Cerebellar cortex (tissue), 1 donor: ENCODE data around the gene VWA5B2.
"Not testable (repeated sequence)": the region's sequence is repeated elsewhere in the genome, so short reads cannot be mapped to it uniquely, and the experiment has no call there.

Source experiments
- DNase-seq: peaks from one replicate; pipeline ENCODE4 v3.0.0-alpha.2; 2015; ENCODE audit warnings: low spot score

The VWA5B2 gene

DNA sequence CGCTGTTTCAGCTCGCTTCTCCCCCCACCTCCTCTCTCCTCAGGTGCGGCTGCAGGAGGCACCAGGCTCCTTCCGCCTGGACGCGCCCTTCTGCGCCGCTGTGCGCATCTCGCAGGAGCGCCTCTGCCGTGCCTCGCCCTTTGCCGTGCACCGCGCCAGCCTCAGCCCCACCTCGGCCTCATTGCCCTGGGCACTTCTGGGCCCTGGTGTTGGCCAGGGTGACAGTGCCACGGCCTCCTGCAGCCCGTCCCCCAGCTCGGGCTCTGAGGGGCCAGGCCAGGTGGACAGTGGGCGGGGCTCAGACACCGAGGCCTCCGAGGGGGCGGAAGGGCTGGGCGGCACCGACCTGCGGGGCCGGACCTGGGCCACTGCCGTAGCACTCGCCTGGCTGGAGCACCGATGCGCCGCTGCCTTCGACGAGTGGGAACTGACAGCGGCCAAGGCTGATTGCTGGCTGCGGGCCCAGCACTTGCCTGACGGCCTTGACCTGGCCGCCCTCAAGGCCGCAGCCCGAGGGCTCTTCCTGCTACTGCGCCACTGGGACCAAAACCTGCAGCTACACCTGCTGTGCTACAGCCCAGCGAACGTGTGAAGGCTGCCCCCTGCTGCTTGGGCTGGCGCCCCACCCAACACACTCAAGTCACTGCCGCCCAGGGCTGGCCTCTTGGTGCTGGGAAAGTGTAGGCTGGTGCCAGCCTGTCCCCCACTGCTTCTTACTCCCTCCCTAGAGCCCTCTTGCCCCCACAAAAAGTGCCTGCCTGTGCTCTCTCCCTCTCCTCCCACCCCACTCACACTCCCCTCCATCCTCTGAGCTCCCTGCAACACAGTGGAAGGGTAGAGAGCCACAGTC, 12.3 kb downstream of the VWA5B2 start:
- no peak for DNase-seq

DNA sequence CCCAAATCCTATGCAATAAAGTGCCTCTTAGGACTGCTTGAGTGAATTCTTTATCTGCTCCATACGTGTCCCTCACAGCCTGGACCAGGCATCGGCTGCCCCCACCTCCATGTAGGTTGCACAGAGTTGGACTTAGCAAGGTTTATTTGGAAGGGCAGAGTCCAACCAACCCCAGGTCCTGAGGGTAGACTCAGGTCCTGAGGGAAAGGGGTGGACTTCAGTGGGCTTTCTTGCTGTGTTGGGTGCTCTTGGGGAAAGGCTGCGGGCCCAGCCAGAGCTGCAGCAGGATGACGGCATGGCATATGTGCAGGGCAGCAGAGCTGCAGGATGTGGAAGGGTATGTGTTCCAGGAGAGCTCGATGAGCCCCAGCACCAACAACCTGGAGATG, 12.9 kb downstream of the VWA5B2 start:
- no peak for DNase-seq

DNA sequence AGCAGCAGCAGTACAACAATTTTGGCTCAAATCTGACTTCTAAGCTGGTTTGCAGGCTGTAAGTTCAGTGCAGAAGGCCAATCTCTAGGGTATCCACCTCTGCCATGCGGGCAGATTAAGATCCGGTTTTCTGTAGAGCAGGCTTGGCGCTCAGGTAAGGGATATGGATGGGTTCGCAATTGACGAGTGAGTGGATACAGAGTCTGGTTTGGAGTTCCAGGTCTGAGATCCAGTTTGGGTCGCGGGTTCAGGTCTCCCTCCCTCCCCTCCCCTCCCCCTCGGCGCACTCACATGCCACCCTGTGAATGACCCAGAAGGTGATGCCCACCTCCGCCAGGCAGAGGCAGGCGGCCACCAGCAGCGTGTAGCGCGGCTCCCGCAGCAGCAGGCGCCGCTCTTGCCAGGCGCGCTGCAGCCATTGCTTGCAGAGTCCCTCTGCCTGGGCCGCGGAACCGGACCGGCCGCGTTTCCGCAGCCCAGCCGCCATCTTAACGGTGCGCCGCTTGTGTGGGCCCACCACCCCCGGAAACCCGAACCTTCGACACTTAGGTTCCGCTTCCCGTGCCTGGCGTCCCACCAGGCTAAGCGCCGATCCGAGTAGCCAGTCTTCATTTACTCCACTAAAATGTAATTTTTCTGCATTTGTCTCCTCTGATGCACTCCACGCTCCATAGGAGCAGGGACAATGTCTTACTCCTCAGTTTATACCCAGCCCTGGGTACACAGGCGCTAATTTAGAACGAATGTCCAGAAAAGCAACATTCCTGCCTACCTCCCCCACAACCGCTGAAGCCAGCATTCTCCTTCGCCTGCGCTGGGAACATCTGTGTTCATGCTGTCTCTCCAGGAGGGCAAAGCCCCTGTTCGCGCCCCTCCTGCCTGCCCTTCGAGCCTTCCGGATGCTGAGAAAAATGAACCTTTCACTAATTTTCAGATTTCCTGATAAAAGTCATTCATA, 19.3 kb downstream of the VWA5B2 start, which contains the start of gene ALG3:
Gene ALG3 (minus strand): TSS at position 509 of the 958 bp plus-strand sequence. CDS start 22 bp downstream, at position 487.
- DNase-seq = peak; percentile 83

DNA sequence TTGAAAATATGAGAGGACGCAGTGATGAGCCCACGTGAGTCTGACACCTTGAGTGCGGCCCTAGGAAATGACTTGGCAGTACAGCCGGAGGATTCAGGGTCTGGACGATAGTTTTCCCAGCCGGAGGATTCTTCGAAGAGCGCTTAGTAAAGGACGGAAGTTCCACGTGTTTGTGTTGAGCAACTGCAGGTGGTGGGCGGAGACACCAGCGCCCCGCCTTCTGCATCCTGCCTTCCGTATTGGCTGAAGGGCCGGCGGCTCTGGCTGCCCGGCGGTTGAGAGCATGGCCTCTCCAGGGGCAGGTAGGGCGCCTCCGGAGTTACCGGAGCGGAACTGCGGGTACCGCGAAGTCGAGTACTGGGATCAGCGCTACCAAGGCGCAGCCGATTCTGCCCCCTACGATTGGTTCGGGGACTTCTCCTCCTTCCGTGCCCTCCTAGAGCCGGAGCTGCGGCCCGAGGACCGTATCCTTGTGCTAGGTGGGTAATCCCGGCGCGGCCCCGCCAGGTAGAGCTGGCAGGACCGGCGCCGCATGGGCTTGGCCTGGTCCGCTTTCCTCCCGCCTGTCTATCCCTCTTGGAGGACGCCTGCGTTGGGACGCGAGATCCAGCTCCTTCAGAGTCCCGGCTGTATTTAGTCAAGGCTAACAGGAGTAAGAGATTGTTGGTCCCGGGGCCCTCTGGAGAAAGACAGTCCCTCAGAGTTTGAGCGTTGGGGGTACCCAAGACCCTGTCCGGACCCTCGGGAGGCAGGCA, 20.2 kb downstream of the VWA5B2 start, which contains the start of gene EEF1AKMT4:
Gene EEF1AKMT4 (plus strand): TSS at position 261 of the 755 bp plus-strand sequence. CDS start 23 bp downstream, at position 284.
- DNase-seq = peak; percentile 98

DNA sequence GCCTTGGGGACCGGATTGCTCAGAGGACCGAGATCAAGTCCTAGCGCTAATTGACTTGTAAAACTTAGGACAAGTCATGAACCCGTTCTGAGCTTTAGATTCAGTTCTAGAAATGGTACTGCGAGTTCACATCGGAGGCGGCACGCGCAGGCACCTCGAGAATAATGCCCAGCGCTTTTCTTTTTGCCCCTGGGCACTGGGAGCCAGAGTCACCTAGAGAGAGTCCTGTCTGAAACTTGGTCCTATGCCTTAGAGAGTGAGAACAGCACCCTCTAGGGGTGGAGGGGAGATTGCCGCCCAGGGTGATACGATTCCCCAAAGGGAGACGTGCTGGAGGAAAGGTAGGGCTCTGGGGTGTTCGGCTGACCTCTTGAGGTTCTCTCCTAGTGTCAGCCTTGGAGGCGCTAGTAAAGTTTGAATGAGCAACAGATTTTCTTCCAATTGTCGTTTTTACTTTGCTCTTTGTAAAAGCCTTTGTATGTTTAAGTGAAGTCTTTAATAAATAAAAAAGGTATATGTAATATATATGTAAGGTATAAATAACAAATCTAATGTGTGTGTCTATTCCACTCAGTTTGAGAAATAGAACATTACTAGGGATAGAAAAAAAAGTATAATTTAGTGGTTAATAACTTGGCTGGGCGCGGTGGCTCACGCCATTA, 20.9 kb downstream of the VWA5B2 start:
- DNase-seq = peak; percentile 92

DNA sequence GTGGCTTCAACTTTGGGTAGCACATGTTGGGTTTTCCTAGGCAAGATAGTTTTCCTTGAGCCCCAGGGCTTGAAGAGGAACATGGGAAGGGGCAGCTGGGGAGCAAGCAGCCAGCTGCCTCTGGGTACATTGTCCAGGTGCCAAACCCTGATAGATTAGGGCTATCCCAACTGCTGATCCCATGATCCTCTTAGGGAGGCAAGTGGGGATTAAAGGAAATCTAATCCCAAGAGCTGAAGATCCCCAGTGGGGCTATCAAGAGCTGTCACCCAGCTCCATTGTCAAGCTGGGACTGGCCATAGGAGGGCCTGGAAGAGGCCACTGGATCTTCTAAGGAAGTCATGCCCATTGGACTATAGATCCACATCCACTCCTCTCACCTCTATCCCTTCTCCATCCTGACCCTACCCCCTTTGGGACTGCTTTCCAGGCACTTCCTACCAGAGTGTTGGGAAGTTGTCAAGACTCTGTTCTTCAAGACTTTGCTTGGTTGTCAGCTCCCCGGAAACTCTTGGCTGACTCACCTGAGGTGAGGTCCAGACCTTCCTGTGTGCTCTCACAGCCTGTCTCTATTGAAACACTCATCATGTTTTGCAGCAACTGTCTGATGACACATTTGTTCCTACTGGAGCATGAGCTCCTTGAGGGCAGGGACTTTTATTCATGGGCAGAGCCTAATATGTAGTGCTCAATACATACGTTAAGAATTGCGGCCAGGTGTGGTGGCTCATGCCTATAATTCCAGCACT, 26.1 kb downstream of the VWA5B2 start:
- no peak for DNase-seq

DNA sequence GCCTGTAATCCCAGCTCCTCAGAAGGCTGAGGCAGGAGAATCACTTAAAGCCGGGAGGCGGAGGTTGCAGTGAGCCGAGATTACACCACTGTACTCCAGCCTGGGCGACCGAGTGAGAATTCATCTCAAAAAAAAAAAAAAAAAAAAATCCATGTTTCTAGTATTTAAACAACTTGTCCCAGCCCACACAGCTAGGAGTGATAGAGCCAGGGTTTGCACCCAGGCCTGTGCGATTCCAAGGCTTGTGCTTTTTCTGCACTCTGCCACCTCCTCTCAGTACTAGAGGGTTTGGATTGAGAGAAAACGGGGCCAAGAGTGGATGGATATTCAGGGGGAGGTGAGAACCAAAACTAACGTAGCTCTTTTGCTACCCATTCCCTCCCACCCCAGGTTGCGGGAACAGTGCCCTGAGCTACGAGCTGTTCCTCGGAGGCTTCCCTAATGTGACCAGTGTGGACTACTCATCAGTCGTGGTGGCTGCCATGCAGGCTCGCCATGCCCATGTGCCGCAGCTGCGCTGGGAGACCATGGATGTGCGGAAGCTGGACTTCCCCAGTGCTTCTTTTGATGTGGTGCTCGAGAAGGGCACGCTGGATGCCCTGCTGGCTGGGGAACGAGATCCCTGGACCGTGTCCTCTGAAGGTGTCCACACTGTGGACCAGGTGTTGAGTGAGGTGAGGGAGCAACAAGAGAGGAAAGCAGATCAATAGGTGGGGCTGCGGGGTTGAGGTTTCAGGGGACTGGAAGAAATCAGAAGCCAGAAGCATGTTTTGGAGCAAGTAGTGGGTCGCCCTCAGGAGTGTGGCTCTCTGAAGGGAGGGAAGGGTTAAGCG, 27.9 kb downstream of the VWA5B2 start:
- no peak for DNase-seq

DNA sequence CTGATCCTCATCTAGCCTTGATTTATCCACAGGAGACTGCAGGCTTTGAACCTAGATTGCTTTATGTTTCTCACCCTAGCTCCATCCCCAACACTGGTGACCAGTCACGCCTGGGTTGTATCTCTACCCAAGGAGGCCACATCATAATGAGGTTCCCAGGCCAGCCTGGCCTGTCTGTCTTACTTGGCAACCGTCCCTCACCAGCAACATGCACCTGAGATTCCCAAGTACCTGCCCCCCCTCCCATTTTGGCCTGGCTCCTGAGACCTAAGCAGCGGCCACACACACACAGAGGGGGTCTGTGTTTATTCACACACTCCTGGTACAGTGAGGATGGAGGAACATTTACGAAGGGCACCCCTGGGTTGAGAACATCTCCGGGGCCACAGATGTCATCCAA, 29.5 kb downstream of the VWA5B2 start:
- no peak for DNase-seq

DNA sequence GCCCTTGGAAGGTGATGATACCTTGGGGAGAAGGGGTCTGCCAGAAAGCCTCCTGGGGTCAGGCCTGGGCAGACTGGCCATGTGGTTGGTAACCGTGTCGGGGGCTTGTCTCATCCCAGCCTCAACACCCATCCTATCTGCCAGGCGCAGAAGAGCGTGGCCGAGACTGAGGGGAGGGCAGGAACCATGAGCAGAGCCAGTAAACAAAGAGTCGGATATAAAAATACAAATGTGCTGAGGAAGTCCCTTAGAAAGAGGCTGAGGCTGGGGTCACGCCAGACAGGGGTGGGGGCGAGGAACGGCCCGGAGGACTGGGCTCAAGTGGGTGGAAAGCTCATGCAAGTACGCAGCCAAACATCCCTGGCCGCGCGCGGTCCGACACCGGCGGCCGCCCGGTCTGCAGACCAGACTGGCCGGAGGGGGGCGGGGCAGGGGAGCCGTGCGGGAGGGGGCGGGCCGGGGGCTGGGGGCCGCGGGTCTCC, 30.1 kb downstream of the VWA5B2 start:
- DNase-seq = no peak

DNA sequence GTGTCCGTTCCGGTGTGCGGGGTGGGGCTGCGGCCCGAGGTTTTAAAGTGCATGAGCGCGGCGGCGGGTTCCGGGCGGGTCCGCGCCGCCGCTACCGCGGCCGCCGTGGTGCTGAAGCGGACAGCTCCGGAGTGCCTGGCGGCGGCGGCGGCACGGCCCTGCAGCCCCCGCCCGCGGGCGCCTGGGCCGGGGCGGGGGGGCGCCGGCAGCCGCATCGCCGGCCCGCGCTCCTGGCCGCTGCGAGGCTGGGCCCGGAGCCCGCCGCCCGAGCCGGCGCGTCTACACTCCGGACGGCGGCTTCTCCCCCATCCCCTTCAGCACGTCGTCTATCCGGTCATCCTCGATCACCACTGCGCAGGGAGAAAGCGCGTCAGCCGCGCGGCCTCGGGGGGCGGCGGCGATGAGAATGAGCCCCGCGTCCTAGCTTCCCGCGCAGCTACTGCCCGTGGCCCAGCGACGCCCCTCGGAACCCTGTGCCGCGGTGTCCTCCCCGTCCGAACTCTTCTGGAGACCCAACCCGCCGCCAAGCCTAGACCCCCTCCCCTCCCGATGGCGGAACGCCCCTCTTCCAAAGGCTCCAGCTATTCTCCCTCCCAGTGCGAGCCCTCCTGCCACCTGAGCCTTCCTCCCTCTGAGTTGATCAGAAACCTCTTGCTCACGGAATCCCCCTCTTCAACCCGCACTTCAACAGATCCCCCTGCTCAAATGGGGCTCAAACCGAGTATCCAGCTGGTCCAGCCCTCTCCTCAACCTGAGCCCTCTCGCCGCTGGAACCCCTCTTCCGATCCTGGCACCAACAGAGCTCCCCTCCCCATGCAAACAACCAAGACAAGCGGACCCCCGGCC, 30.7 kb downstream of the VWA5B2 start:
- peak; percentile 40 for DNase-seq

DNA sequence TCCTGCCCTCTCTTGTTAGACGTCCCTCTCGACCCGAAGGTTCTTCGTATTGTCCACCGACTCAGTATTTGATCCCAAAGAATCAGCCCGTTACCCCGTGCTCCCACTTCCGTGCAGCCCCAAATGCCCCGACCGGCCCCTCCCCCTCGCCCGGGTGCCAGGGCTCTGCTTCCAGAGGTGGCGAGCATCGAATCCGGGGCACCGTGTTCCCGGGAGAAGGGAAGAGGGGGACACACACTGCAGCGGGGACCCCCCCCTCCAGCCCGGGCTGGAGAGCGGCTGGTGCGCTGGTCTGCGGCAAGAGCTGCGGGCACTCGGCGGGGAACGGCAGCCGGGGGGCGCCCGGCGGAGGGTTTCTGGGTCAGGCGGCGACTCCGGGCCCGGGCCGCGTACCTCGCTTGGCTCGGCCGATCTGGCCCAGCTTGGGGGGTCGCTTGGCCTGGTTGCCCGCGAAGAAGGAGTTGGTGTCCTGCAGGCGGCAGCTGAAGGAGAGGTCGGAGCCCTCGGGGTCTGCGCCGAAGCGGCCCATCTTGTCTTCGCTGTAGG, 31.4 kb downstream of the VWA5B2 start:
- DNase-seq = no peak

DNA sequence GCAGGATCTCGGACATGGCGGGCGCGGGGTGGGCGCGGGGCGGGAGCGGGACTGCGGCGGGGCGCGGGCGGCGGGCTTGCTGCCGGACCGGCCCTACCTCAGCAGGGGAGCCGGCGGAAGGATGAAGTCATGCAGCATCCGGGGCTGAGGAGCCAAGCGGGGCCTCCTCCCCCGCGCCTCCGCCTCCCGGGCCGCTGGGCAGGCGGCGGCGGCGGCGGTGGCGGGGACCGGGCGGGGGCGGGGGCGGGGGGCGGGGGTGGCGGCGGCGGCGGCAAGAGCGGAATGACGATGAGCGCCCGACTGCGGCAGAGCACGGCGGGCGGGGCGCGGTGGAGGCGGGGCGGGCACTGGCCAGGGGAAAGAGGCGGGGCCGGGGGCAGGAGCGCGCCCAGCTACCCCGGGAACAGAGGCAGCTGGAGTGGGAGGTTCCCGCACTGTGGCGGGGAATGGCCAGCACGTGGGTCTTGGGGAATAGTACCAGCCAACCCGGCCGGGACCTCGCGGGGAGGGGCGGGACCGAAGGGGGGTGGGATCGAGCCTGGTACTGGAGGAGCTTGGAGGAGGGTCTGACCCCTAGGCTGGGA, 32.0 kb downstream of the VWA5B2 start, which contains the start of gene CAMK2N2:
Gene CAMK2N2 (minus strand): TSS at position 284 of the 584 bp plus-strand sequence. CDS start 268 bp downstream, at position 16.
- peak; percentile 76 for DNase-seq

DNA sequence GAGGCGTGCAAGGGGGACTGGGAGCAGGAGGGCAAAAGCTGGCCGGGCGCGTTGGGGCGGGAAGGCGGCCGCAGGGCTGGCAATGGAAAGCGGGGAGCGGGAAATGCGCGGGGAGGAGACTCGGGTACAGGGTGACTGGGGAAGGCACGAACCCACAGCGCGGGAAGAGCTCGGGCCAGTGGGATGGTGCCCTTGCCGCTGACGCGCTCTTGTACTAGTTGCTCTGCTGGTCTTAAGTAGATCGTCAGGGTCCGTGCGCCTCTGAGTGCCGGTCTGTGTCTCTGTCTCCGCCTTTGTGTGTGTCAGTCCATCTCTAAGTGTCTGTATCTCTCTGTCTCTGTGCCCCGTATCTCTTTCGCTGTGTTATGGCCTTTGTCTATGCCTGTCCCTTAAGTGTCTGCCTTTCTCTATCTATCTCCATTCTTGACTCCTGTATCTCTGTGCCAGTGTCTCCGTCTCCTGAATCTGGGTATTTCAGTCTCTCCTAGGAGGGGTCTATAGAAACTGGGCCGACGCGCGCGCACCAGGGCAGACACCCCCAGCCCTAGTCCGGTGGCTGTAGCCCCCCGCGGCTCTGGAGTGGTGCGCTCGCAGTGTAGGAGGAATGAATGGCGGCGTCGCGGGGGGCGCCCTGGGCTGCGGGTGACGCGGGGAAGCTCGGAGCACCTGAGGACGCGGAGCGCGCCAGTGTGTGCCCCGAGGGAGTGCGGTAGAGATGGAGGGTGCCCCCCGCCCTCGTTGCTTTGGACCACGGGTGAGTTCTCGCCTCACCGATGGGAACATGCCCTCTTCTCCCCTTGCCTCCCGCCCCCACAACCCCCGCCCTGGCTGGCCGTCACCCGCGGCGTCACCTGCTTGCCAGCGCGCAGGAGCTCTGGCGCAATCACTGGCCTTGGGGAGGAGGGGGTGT, 32.7 kb downstream of the VWA5B2 start:
- DNase-seq = peak; percentile 67

DNA sequence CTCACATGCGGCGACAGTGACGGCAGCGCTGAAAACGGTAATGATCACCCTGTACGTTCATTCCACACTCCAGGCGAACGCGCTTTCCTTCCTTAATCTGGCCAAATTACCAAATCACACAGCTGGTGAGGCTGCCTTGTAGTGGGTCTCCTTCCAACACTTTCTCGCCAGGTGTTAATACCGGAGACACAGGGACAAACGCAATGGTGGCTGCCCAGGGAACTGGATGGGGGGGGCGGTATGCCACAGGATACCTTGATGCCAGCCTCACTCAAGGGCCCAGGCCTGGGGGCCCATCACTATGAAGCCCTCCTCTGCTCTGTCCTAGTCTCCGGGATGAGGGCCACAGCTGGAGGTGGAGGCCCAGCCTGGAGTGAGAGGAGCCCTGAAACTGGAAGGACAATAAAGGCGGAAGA, 33.4 kb downstream of the VWA5B2 start:
- DNase-seq = no peak

DNA sequence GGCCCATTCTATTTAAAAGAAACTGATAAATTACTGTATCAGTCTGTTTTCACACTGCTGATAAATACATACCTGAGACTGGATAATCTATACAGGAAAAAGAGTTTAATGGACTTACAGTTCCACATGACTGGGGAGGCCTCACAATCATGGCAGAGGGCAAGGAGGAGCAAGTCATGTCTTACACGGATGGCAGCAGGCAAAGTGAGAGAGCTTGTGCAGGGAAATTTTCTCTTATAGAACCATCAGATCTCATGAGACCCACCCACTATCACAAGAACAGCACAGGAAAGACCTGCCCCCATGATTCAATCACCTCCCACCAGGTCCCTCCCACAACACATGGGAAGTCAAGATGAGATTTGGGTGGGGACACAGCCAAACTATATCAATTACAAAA, 37.9 kb downstream of the VWA5B2 start:
- DNase-seq = not testable (repeated sequence)

DNA sequence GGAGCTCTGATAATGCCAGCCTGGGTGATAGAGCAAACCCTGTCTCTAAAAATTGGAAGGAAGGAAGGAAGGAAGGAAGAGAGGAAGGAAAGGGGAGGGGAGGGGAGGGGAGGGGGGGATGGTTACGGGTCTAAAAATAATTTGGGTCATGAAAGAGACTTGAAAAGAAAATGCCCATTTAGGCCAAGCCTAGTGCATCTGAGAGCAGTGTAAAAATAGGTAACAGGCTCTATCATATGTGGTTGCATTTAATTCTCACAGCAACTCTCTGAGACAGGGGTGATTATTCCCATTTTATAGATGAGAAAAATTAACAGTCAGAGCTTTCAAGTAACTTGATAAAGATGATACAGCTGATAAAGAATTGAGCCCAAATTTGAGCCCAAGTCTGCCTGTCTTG, 42.9 kb downstream of the VWA5B2 start:
- no peak for DNase-seq

DNA sequence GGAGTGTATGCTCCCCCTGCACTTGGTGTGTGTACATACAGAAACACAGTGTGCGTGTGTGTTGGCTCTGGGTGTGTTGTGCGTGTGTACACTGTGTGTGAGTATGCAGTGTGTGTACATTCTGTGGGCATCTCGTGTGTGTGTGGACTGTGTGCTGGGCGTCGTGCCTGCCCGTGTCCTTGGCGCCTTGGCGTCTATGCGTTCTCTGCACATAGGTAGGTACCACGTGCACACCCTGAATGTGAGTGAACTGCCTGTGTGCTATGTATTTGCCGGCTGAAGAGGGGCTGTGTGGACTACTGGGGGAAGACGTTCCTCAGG, 46.0 kb downstream of the VWA5B2 start:
- DNase-seq = peak; percentile 27
